Measurements from ENCODE around the gene CENPF.

GRCh38 chr1:214712737-214713136, 109.7 kb downstream of the CENPF start:
- TF ChIP-seq CTCF (IDR thresholded peaks at IDR 0.05) (no peak), POLR2AphosphoS5 (IDR thresholded peaks at IDR 0.05) (no peak), EP300 (IDR thresholded peaks at IDR 0.05) (no peak), POLR2A (IDR thresholded peaks at IDR 0.05; ENCODE audit: low read depth) (no peak)

All from esophagus muscularis mucosa (tissue), 4 donors.